ENCODE measurements around the gene SETD7. TPM values are rescaled to one million over a fixed set of nuclear protein-coding genes. Genes with fewer than 3 reads are reported as not detected.
A peak's percentile ranks its signal among the peaks of the same experiment; 100 is the strongest.

SETD7 gene
- total RNA-seq, 1 donor from 2014 or later: 8.2 TPM

DNA sequence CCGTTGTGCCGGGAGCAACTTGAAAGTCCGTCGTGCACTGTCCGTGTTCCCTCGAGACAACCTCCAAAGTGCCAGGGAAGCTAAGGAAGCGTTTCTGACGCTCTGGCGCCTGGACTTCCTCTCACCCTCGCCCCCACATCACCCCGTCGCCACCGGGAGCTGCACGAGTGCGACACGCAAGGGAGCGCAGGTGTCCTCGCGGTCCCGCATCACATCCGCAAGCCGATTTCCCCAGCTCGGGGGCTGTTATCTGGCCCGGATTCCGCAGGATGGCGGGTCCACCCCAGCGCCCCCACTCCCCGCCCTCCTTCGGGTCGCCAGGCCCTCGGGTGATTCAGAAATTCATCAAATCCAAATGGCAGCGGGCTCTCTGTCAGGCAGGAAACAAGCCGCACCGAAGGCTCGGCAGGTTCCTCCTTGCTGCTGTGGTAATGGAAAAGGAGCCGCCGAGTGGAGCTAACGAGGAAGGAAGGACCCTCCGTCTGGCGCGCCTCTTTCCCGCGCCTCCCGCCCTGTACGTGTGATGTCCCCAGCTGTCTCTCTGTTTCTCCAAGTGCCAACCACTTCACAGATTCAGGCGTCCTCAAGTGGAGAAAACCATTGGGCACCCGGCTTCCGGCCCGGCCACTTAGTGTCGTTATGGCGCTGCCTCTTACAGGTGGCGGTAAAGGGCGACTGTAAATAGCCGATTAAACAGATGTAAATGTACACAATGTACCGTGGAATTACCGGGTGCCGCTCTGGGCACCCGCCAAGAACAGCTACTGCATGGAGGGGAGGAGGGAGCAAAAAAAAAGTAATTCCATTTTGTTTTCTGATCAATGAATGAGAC is 921 bp upstream of the SETD7 start:
- Histone ChIP-seq H3K9me3 (ENCODE audit: low read depth) (no peaks in the 10 kb centered on the region), H2AFZ (replicated peaks) (peak overlapping the region; percentile 90), H3K4me1 (peaks cover 34% of the 10 kb centered on the region), H4K20me1 (ENCODE audit: low read depth) (no peaks in the 10 kb centered on the region), H3F3A (ENCODE audit: low read depth) (peaks cover 42% of the 10 kb centered on the region), H3K4me2 (peak overlapping the region; percentile 94), H3K27me3 (peaks cover 70% of the 10 kb centered on the region), H3K9ac (no peak overlapping the region), H3K4me3 (peak overlapping the region; percentile 59), H3K27ac (no peak overlapping the region), H3K36me3 (no peaks in the 10 kb centered on the region), H3K79me2 (ENCODE audit: low read depth) (no peaks in the 10 kb centered on the region)
- no peaks in the 10 kb centered on the region for H3K36me3 Mint-ChIP-seq
- H3K4me1 Mint-ChIP-seq: peaks cover 68% of the 10 kb centered on the region
- H3K4me3 Mint-ChIP-seq: peak overlapping the region; percentile 99
- H3K27me3 Mint-ChIP-seq (ENCODE audit: insufficient read depth, low read depth): peaks cover 29% of the 10 kb centered on the region
- TF ChIP-seq CTCF (IDR thresholded peaks at IDR 0.05) (peak; percentile 9), EZH2phosphoT487 (IDR thresholded peaks at IDR 0.05) (peak; percentile 88), EZH2 (IDR thresholded peaks at IDR 0.05) (peak; percentile 94)
- H3K27ac Mint-ChIP-seq: peak overlapping the region; percentile 77
- no peaks in the 10 kb centered on the region for H3K9me3 Mint-ChIP-seq
- DNase-seq (ENCODE audit: low spot score): peak; percentile 66

DNA sequence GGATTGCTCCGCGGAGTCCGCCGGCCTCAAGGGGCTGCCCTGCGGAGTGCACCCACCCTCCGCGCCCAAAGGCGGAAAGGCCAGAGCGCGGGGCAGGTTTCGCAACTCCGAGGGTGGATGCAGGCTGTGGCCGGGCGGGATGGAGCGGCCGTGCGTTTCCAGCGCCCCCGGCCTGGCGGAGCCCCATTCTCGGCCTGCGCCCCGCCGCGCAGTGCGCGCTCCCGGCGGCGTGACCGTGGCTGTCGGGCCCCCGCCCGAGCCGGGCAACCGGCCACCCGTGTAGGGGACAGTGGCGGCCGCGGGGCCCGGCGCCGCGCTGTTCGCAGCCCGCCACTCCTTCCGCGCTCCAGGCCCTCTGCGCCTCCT is 331 bp downstream of the SETD7 start:
- H3K27ac Mint-ChIP-seq: no peak overlapping the region
- peaks cover 68% of the 10 kb centered on the region for H3K27me3 ChIP-seq
- H3K4me1 ChIP-seq: peaks cover 36% of the 10 kb centered on the region
- no peaks in the 10 kb centered on the region for H4K20me1 ChIP-seq (ENCODE audit: low read depth)
- H3K27ac ChIP-seq: no peak overlapping the region
- TF ChIP-seq EZH2 (IDR thresholded peaks at IDR 0.05) (no peak), CTCF (IDR thresholded peaks at IDR 0.05) (no peak), EZH2phosphoT487 (IDR thresholded peaks at IDR 0.05) (no peak)
- no peaks in the 10 kb centered on the region for H3K9me3 Mint-ChIP-seq
- H3K4me3 Mint-ChIP-seq: peak overlapping the region; percentile 99
- H3K4me1 Mint-ChIP-seq: peaks cover 72% of the 10 kb centered on the region
- no peaks in the 10 kb centered on the region for H3K9me3 ChIP-seq (ENCODE audit: low read depth)
- peak overlapping the region; percentile 90 for H2AFZ ChIP-seq (replicated peaks)
- H3K4me3 ChIP-seq: peak overlapping the region; percentile 59
- H3K36me3 Mint-ChIP-seq: no peaks in the 10 kb centered on the region
- H3K9ac ChIP-seq: no peak overlapping the region
- no peak for DNase-seq (ENCODE audit: low spot score)
- peak overlapping the region; percentile 94 for H3K4me2 ChIP-seq
- no peaks in the 10 kb centered on the region for H3K79me2 ChIP-seq (ENCODE audit: low read depth)
- peaks cover 45% of the 10 kb centered on the region for H3F3A ChIP-seq (ENCODE audit: low read depth)
- H3K27me3 Mint-ChIP-seq (ENCODE audit: insufficient read depth, low read depth): peaks cover 29% of the 10 kb centered on the region
- no peaks in the 10 kb centered on the region for H3K36me3 ChIP-seq

GRCh38 chr4:139554893-139555704 is 920 bp downstream of the SETD7 start:
- no peaks in the 10 kb centered on the region for H3K36me3 ChIP-seq
- Mint-ChIP-seq H3K4me1 (peaks cover 71% of the 10 kb centered on the region), H3K27me3 (ENCODE audit: insufficient read depth, low read depth) (peaks cover 27% of the 10 kb centered on the region), H3K36me3 (no peaks in the 10 kb centered on the region), H3K9me3 (no peaks in the 10 kb centered on the region), H3K27ac (peak overlapping the region; percentile 99), H3K4me3 (peak overlapping the region; percentile 98)
- H3K27ac ChIP-seq: no peak overlapping the region
- TF ChIP-seq EZH2 (IDR thresholded peaks at IDR 0.05) (no peak), CTCF (IDR thresholded peaks at IDR 0.05) (no peak), EZH2phosphoT487 (IDR thresholded peaks at IDR 0.05) (no peak)
- H3K4me2 ChIP-seq: peak overlapping the region; percentile 94
- H3F3A ChIP-seq (ENCODE audit: low read depth): peaks cover 45% of the 10 kb centered on the region
- peak overlapping the region; percentile 90 for H2AFZ ChIP-seq (replicated peaks)
- H3K79me2 ChIP-seq (ENCODE audit: low read depth): no peaks in the 10 kb centered on the region
- peaks cover 30% of the 10 kb centered on the region for H3K4me1 ChIP-seq
- DNase-seq (ENCODE audit: low spot score): peak; percentile 80
- no peaks in the 10 kb centered on the region for H4K20me1 ChIP-seq (ENCODE audit: low read depth)
- H3K9ac ChIP-seq: no peak overlapping the region
- peaks cover 62% of the 10 kb centered on the region for H3K27me3 ChIP-seq
- H3K4me3 ChIP-seq: peak overlapping the region; percentile 59
- H3K9me3 ChIP-seq (ENCODE audit: low read depth): no peaks in the 10 kb centered on the region

All from neural progenitor cell (in vitro differentiated cells).